ENCODE measurements around the gene AP1G1.
A peak's percentile ranks its signal among the peaks of the same experiment; 100 is the strongest.

AP1G1 gene

GRCh38 chr16:71748226-71748625, 60.4 kb downstream of the AP1G1 start:
- DNase-seq = no peak

GRCh38 chr16:71746442-71747046, 62.1 kb downstream of the AP1G1 start:
- no peak for DNase-seq

- no peak for DNase-seq
These were observed 69.8 kb downstream of the AP1G1 start for GRCh38 chr16:71738855-71739254.

- DNase-seq = no peak
These were observed 71.1 kb downstream of the AP1G1 start for GRCh38 chr16:71737501-71737900.

- no peak for DNase-seq
These were observed 74.1 kb downstream of the AP1G1 start for GRCh38 chr16:71734511-71734910.

GRCh38 chr16:71732587-71732986, 76.0 kb downstream of the AP1G1 start:
- DNase-seq = no peak

GRCh38 chr16:71727551-71728324, 80.9 kb downstream of the AP1G1 start:
- no peak for DNase-seq

- DNase-seq = no peak
These were observed 81.9 kb downstream of the AP1G1 start for GRCh38 chr16:71726476-71727315.

GRCh38 chr16:71724320-71724751, 84.3 kb downstream of the AP1G1 start, which contains the start of gene PHLPP2:
TSS of gene PHLPP2 (minus strand) at chr16:71724701. CDS start at chr16:71714795, 9,906 bp downstream.
- no peak for DNase-seq

- DNase-seq = peak; percentile 20
These were observed 84.9 kb downstream of the AP1G1 start for GRCh38 chr16:71723537-71724319.

- DNase-seq = peak; percentile 26
These were observed 85.7 kb downstream of the AP1G1 start for GRCh38 chr16:71722801-71723536.

- DNase-seq = no peak
These were observed 87.4 kb downstream of the AP1G1 start for GRCh38 chr16:71721066-71721740.

GRCh38 chr16:71712501-71712900, 96.1 kb downstream of the AP1G1 start:
- DNase-seq = no peak

GRCh38 chr16:71711789-71712188, 96.8 kb downstream of the AP1G1 start:
- DNase-seq = no peak

GRCh38 chr16:71709229-71709781, 99.3 kb downstream of the AP1G1 start:
- DNase-seq = no peak

- DNase-seq = no peak
These were observed 99.9 kb downstream of the AP1G1 start for GRCh38 chr16:71708696-71709095.

GRCh38 chr16:71707199-71707598, 101.4 kb downstream of the AP1G1 start:
- DNase-seq = no peak

- DNase-seq = no peak
These were observed 102.6 kb downstream of the AP1G1 start for GRCh38 chr16:71706046-71706445.

- DNase-seq = no peak
These were observed 105.3 kb downstream of the AP1G1 start for GRCh38 chr16:71703333-71703732.

- no peak for DNase-seq
These were observed 107.8 kb downstream of the AP1G1 start for GRCh38 chr16:71700831-71701230.

- DNase-seq = no peak
These were observed 110.1 kb downstream of the AP1G1 start for GRCh38 chr16:71698491-71698890.

Measured in DMS79 treated with DMSO at 0.1 percent for 48 hours (cell line).